Lung (tissue), 12 donors: ENCODE results near the gene CRY2. TPM values are rescaled to one million over a fixed set of nuclear protein-coding genes. Genes with fewer than 3 reads are reported as not detected.

Experiments used
- ATAC-seq: fragments of 200-7000 bp; cut with Tn5 transposase; one replicate; pipeline ENCODE4 v1.9.1; 2020; ENCODE audit warnings: moderate number of reproducible peaks; ENCODE audit not compliant: insufficient read depth, low FRiP score
- DNase-seq, 3 donors: peaks; one replicate each; pipeline ENCODE4 v3.0.0-alpha.2; 2013 to 2017
- H3K27ac ChIP-seq, 2 donors: one replicate each; pipeline ENCODE4 v1.5.1; 2013; ENCODE audit warnings: mild to moderate bottlenecking in 2 of 2, moderate library complexity in 2 of 2, control low read depth in 1 of 2, inconsistent platforms in 1 of 2, low read depth in 1 of 2, low read length in 1 of 2
- H3K27me3 ChIP-seq, 3 donors: one replicate each; pipeline ENCODE4 v1.5.1; 2013; ENCODE audit warnings: low read length in 2 of 3; ENCODE audit not compliant: control insufficient read depth in 3 of 3, insufficient read depth in 3 of 3
- H3K36me3 ChIP-seq, 4 donors: one replicate each; pipeline ENCODE4 v1.5.1; 2013; ENCODE audit warnings: low read length in 4 of 4, mild to moderate bottlenecking in 1 of 4, moderate library complexity in 1 of 4; ENCODE audit not compliant: control insufficient read depth in 4 of 4, insufficient read depth in 4 of 4
- H3K4me1 ChIP-seq, 5 donors: one replicate each; pipeline ENCODE4 v1.5.1; 2013; ENCODE audit warnings: low read length in 5 of 5, mild to moderate bottlenecking in 2 of 5, moderate library complexity in 1 of 5; ENCODE audit not compliant: control insufficient read depth in 5 of 5, insufficient read depth in 5 of 5
- H3K4me3 ChIP-seq: one replicate; pipeline ENCODE4 v1.5.1; 2013; ENCODE audit warnings: mild to moderate bottlenecking, control low read depth, moderate library complexity
- H3K9ac ChIP-seq, 2 donors: one replicate each; pipeline ENCODE4 v1.5.1; 2013; ENCODE audit warnings: low read length in 2 of 2, control low read depth in 1 of 2; ENCODE audit not compliant: insufficient read depth in 1 of 2
- H3K9me3 ChIP-seq, 4 donors: one replicate each; pipeline ENCODE4 v1.5.1; 2013; ENCODE audit warnings: low read length in 3 of 4, mild to moderate bottlenecking in 1 of 4, moderate library complexity in 1 of 4; ENCODE audit not compliant: control insufficient read depth in 4 of 4, insufficient read depth in 3 of 4
- CTCF ChIP-seq: IDR thresholded peaks from 2 replicates; pipeline ENCODE4 v1.5.1; 2012; ENCODE audit warnings: mild to moderate bottlenecking; ENCODE audit errors: control extremely low read depth, extremely low read depth
- WGBS, 2 donors: extraction: QIAGEN DNeasy Blood & Tissue Kit; methylation state at CpG; one replicate each; pipeline ENCODE4 v1.1.7; 2013; 5-methylcytosine and 5-hydroxymethylcytosine counted together
- polyA plus RNA-seq, 2 donors: library from polyadenylated mRNA; stranded (reverse); fragments of 200-250 nt; gene quantifications; one replicate each; pipeline ENCODE4 v1.2.1, GENCODE V29; 2013
- total RNA-seq, 2 donors: library from RNA; depleted of rRNA in 1 of 2; stranded (reverse); fragments of >200 nt in 1 of 2; gene quantifications; one replicate each; pipeline ENCODE4 v1.2.1, GENCODE V29; 2014 to 2021
- donor health status: control.
- donor health status: control.
- donor health status: Bipolar disorder and iron deficiency.
- donor health status: healthy.
- donor health status: DM: yes; HTN: yes; CAD: no.

CRY2 gene
- total and polyA plus RNA-seq, 4 donors, result 16.2 to 55.0 (median 34.2) TPM

- DNase-seq (peak; percentile 69 to 88 (median 79)), ATAC-seq (peak; percentile 70)
- Histone ChIP-seq H3K27ac (peak overlapping the region; percentile 84 to 95), H3K4me1 (peaks cover 25 to 42% (median 38%) of the 10 kb centered on the region in 5 donors), H3K9ac (peak overlapping the region in 1 of 2 donors; percentile 83), H3K36me3 (peaks cover 4 to 37% (median 23%) of the 10 kb centered on the region in 4 donors), H3K9me3 (no peaks in the 10 kb centered on the region), H3K27me3 (no peaks in the 10 kb centered on the region), H3K4me3 (no peak overlapping the region)
- TF ChIP-seq CTCF, result no peak
- 32 to 49% methylated on average over 2 of the region's 2 CpGs for WGBS, 2 donors
Measured at GRCh38 chr11:45857961-45858474, 10.7 kb downstream of the CRY2 start.

GRCh38 chr11:45858751-45859398 is 11.6 kb downstream of the CRY2 start:
- peaks cover 11 to 44% (median 30%) of the 10 kb centered on the region in 4 donors for H3K36me3 ChIP-seq
- peaks cover 23 to 40% (median 36%) of the 10 kb centered on the region in 5 donors for H3K4me1 ChIP-seq

GRCh38 chr11:45859661-45860140 is 12.4 kb downstream of the CRY2 start:
- Histone ChIP-seq H3K4me1 (peaks cover 22 to 40% (median 33%) of the 10 kb centered on the region in 5 donors), H3K27ac (peak overlapping the region; percentile 84 to 91), H3K36me3 (peaks cover 13 to 47% (median 31%) of the 10 kb centered on the region in 4 donors), H3K9me3 (no peaks in the 10 kb centered on the region), H3K27me3 (no peaks in the 10 kb centered on the region), H3K9ac (peak overlapping the region in 1 of 2 donors; percentile 83), H3K4me3 (no peak overlapping the region)
- TF ChIP-seq CTCF, result no peak
- DNase-seq (peak; percentile 94 to 96 (median 95)), ATAC-seq (peak; percentile 70)
- WGBS, 2 donors, result 26 to 51% methylated on average over 12 of the region's 12 CpGs

More at GRCh38 chr11:45858751-45859398, 11.6 kb downstream of the CRY2 start:
- Histone ChIP-seq H3K27ac (peak overlapping the region; percentile 84 to 91), H3K9me3 (no peaks in the 10 kb centered on the region), H3K27me3 (no peaks in the 10 kb centered on the region), H3K4me3 (no peak overlapping the region), H3K9ac (peak overlapping the region in 1 of 2 donors; percentile 83)
- 73 to 74% methylated on average over 5 of the region's 5 CpGs for WGBS, 2 donors
- no peak for ATAC-seq
- DNase-seq, result no peak
- no peak for TF ChIP-seq CTCF
